SU-DHL-6 (cell line): ENCODE measurements around the gene L3MBTL4.

ENCODE experiments used
- H2AFZ ChIP-seq: fragments of 200-600 bp; sonication (generic); 2 replicates; pipeline ENCODE4 v1.6.1; 2014; ENCODE audit warnings: low read depth, mild to moderate bottlenecking, moderate library complexity, mixed read lengths, antibody characterized with exemption, low read length; ENCODE audit not compliant: severe bottlenecking
- H3F3A ChIP-seq: fragments of 200-600 bp; shearing (Covaris generic); 2 replicates; pipeline ENCODE4 v1.6.0; 2016; ENCODE audit warnings: antibody characterized with exemption, mild to moderate bottlenecking; ENCODE audit not compliant: insufficient read depth
- H3K27ac ChIP-seq: fragments of 200-600 bp; sonication (generic); 2 replicates; pipeline ENCODE4 v1.5.1; 2016; ENCODE audit warnings: low read depth, mild to moderate bottlenecking, low read length, moderate library complexity, mixed read lengths
- H3K27me3 ChIP-seq: fragments of 200-600 bp; sonication (generic), shearing (Covaris generic); 2 replicates; pipeline ENCODE4 v1.6.0; 2014; ENCODE audit warnings: mild to moderate bottlenecking, low read length
- H3K36me3 ChIP-seq: fragments of 200-600 bp; sonication (generic); 2 replicates; pipeline ENCODE4 v1.6.1; 2014; ENCODE audit warnings: mild to moderate bottlenecking, low read length, mixed read lengths
- H3K4me2 ChIP-seq: fragments of 300-600, 200-600 bp; shearing (Covaris generic), sonication (generic); 2 replicates; pipeline ENCODE4 v1.6.0; 2014; ENCODE audit warnings: low read length, low read depth, mild to moderate bottlenecking; ENCODE audit not compliant: poor library complexity, severe bottlenecking
- H3K4me3 ChIP-seq: fragments of 200-600 bp; sonication (generic); 2 replicates; pipeline ENCODE4 v1.5.1; 2014; ENCODE audit warnings: antibody characterized with exemption, low read length, mild to moderate bottlenecking, mixed read lengths; ENCODE audit not compliant: insufficient read depth, poor library complexity, severe bottlenecking
- H3K79me2 ChIP-seq: fragments of 200-600 bp; sonication (generic); 2 replicates; pipeline ENCODE4 v1.6.1; 2014; ENCODE audit warnings: mild to moderate bottlenecking, low read length, moderate library complexity; ENCODE audit not compliant: insufficient read depth
- H3K9ac ChIP-seq: fragments of 200-600 bp; sonication (generic); 2 replicates; pipeline ENCODE4 v1.7.0; 2014; ENCODE audit warnings: mild to moderate bottlenecking, low read length
- H3K9me2 ChIP-seq: fragments of 200-600 bp; sonication (generic); replicated peaks from 2 replicates; pipeline ENCODE4 v1.6.1; 2014; ENCODE audit warnings: low read length; ENCODE audit not compliant: insufficient read depth
- H3K9me3 ChIP-seq: fragments of 200-600 bp; sonication (generic); 2 replicates; pipeline ENCODE4 v1.6.1; 2014; ENCODE audit warnings: low read length, mixed read lengths; ENCODE audit not compliant: insufficient read depth
- H4K20me1 ChIP-seq: fragments of 200-600 bp; sonication (generic); 2 replicates; pipeline ENCODE4 v1.6.1; 2014; ENCODE audit warnings: low read depth, mild to moderate bottlenecking, antibody characterized with exemption, low read length, moderate library complexity, mixed read lengths
- CTCF ChIP-seq: fragments of 200-600 bp; sonication (generic); IDR thresholded peaks from one replicate; pipeline ENCODE4 v1.5.1; 2017; ENCODE audit warnings: antibody characterized with exemption, mild to moderate bottlenecking, low read length, moderate library complexity; ENCODE audit not compliant: insufficient read depth, poor library complexity, severe bottlenecking
- EZH2phosphoT487 ChIP-seq: fragments of 200-600 bp; sonication (generic), shearing (Covaris generic); conservative IDR thresholded peaks from 2 replicates; pipeline ENCODE4 v1.6.1; 2018; ENCODE audit warnings: mild to moderate bottlenecking, antibody characterized with exemption, low read length, moderate library complexity, mixed read lengths

L3MBTL4 gene

GRCh38 chr18:6118080-6118479, 296.6 kb downstream of the L3MBTL4 start:
- H2AFZ ChIP-seq: no peak overlapping the region
- H3K4me3 ChIP-seq: no peak overlapping the region
- H3K27ac ChIP-seq: no peak overlapping the region

GRCh38 chr18:6115710-6116109, 299.0 kb downstream of the L3MBTL4 start:
- Histone ChIP-seq H3K9me3 (no peaks in the 10 kb centered on the region), H2AFZ (no peak overlapping the region), H3K27me3 (no peaks in the 10 kb centered on the region), H3K9ac (no peak overlapping the region), H3K4me3 (no peak overlapping the region), H3K27ac (no peak overlapping the region), H3F3A (no peaks in the 10 kb centered on the region), H3K36me3 (no peaks in the 10 kb centered on the region), H3K79me2 (no peaks in the 10 kb centered on the region), H4K20me1 (no peaks in the 10 kb centered on the region), H3K4me2 (no peak overlapping the region), H3K9me2 (no peaks in the 10 kb centered on the region)
- TF ChIP-seq EZH2phosphoT487 (no peak), CTCF (no peak)

More at GRCh38 chr18:6118080-6118479, 296.6 kb downstream of the L3MBTL4 start:
- TF ChIP-seq EZH2phosphoT487 (no peak), CTCF (no peak)
- Histone ChIP-seq H3K9me3 (no peaks in the 10 kb centered on the region), H3K27me3 (no peaks in the 10 kb centered on the region), H3K79me2 (no peaks in the 10 kb centered on the region), H3K36me3 (no peaks in the 10 kb centered on the region), H3F3A (no peaks in the 10 kb centered on the region), H3K9me2 (no peaks in the 10 kb centered on the region), H3K9ac (no peak overlapping the region), H4K20me1 (no peaks in the 10 kb centered on the region), H3K4me2 (no peak overlapping the region)

GRCh38 chr18:6113650-6114049, 301.1 kb downstream of the L3MBTL4 start:
- Histone ChIP-seq H3K79me2 (no peaks in the 10 kb centered on the region), H3F3A (no peaks in the 10 kb centered on the region), H3K9me2 (no peaks in the 10 kb centered on the region), H3K4me3 (no peak overlapping the region), H3K4me2 (no peak overlapping the region), H3K27me3 (no peaks in the 10 kb centered on the region), H3K36me3 (no peaks in the 10 kb centered on the region), H4K20me1 (no peaks in the 10 kb centered on the region), H3K27ac (no peak overlapping the region), H2AFZ (no peak overlapping the region), H3K9me3 (no peaks in the 10 kb centered on the region), H3K9ac (no peak overlapping the region)
- no peak for TF ChIP-seq CTCF
- TF ChIP-seq EZH2phosphoT487: no peak

GRCh38 chr18:6111726-6112125, 303.0 kb downstream of the L3MBTL4 start:
- no peak overlapping the region for H3K9ac ChIP-seq
- H3K9me2 ChIP-seq: no peaks in the 10 kb centered on the region
- no peak overlapping the region for H3K4me3 ChIP-seq
- H3K27me3 ChIP-seq: no peaks in the 10 kb centered on the region
- H3K4me2 ChIP-seq: no peak overlapping the region
- TF ChIP-seq EZH2phosphoT487 (no peak), CTCF (no peak)
- H3K79me2 ChIP-seq: no peaks in the 10 kb centered on the region
- no peaks in the 10 kb centered on the region for H4K20me1 ChIP-seq
- H3F3A ChIP-seq: no peaks in the 10 kb centered on the region
- H3K36me3 ChIP-seq: no peaks in the 10 kb centered on the region
- no peak overlapping the region for H3K27ac ChIP-seq
- H2AFZ ChIP-seq: no peak overlapping the region
- no peaks in the 10 kb centered on the region for H3K9me3 ChIP-seq
